Central memory CD4-positive, alpha-beta T cell (primary cell): ENCODE measurements around the gene KRT77.
"Not testable (repeated sequence)": the region's sequence is repeated elsewhere in the genome, so short reads cannot be mapped to it uniquely, and the experiment has no call there.

Source experiments
- DNase-seq: peaks from one replicate; pipeline ENCODE4 v3.0.0; 2022
- total RNA-seq, 3 experiments: gene quantifications; one replicate each; lab custom pipeline; 2026; lab: John Stamatoyannopoulos, UW

The KRT77 gene
- total RNA-seq: 0 to 0.05 (median 0) reads per million in 3 experiments

DNA sequence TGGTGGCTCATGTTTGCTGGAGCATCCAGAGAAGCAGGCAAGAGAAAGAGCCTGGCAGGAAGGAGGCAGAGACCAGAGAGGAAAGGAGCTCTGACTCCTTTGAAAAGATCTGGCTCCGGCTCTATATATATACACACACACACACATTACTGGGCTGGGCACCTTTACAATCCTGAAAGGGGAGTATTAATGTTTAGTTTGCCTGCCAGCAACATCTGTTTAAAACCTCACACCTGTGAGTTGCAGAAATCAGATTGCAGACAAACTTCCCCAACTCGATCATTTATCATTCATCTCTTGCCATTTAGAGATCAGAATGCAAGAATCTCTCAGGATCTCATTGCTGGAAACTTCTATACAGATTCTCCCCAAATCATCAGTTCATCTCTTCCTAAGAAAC, at the start of gene KRT77:
TSS of gene KRT77 (minus strand) at position 101 of the 400 bp plus-strand sequence. CDS start at position 11, 90 bp downstream.
- DNase-seq: no peak

DNA sequence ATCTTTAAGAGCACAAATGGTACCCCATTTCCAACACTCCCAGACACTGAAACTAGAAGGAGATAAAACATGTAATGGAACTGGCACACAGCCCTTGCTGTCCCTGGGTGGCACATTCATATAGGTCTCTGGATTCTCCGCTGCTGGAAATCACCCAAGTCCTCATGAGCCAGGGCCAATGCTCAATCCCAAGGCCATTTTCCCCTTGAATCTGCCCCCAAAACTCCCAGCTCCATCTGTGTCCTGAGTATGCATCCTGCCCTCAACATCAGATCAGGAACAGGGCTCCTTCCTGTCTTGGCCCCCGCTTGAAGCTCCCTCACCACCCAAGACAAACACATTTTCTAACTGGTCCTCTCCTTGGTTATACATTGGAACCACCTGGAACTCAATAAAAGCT, 49.2 kb upstream of the KRT77 start:
- DNase-seq: no peak

DNA sequence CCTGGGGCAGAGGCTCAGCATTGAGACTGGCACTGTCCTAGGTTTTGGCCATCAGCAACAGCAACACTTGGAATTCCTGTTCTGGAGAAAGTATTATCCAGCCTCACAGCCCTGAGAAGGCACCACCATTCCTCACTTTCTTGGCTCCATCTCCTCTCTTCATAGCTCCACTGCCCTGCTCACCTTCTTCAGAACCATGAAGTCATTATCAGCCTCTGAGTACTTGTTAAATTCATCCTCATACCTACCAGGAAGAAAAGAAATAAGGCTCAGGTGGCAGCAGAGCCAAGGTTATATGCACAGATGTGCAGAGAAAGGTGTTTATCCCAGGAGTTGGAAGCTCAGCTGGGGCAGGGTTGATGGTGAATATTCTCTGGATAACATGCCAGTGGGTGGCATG, 48.5 kb upstream of the KRT77 start:
- DNase-seq: no peak

DNA sequence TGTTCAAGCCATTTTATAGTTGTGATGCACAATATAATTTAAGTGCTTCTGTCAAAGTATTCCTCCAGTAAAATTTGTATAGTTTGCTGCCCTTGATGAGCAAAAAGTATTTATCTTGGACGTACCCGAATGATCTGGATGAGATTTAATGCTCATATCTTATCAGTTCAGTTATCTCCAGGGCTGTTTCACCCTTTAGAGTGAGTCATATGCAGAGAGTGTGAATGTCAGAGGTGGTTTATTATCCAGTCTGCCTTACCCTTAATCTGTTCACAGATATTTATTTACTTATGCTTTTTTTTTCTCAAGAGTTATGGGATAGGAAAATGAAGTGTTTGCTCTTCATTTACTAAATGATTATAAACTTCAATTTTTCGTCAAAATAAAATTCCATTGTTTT, 47.2 kb upstream of the KRT77 start:
- not testable (repeated sequence) for DNase-seq

DNA sequence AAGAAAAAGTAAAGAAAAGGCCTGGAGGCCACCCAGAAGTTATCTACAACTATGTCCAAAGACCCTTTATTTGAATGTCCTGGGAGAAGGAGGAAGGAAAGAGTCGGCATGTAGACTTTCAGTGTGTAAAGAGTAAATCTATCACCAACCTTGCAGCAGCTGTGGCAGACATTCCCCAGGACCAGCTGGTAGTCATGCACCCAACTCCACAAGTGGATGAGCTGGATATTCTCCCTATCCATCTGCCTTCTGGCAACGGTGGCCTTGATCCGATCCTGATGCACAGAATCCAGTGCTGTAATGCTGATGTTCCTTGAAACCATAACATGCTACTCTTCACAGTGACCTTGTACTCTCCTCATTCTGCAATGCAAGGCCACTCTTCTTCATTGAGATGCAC, 46.5 kb upstream of the KRT77 start:
- no peak for DNase-seq

DNA sequence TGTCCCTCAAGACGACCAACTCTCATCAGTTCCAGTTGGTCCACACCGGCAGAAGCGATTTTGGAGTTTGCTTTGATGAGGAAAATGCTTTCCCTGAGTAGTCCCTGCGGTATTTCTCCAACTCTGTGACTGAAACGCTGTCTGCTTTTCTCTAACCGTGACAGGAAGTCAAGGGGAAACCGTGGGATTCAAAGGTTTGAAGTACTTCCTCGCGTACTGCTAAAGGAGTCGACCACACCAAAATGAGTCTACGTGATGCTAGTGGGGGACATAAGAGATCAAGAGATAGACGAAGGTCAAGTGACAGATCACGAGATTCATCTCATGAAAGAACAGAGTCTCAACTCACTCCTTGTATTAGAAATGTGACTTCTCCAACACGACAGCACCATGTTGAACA, 45.3 kb upstream of the KRT77 start:
- DNase-seq: no peak

DNA sequence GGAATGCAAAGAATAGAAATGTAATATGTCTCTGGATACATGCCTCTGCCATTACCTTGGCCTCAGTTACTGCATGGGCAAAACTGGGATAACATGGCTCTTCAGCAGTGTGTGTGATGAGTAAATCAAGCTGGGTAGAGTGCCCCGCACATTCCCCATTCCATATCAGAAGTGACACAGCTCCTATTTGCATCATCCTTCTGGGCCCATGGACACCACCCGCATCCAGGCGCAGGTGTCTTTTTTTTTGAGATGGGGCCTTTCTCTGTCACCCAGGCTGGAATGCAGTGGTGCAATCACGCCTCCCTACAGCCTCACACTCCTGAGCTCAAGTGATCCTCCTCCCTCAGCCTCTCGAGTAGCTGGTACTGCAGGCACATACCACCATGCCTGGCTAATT, 42.2 kb upstream of the KRT77 start:
- DNase-seq: no peak

DNA sequence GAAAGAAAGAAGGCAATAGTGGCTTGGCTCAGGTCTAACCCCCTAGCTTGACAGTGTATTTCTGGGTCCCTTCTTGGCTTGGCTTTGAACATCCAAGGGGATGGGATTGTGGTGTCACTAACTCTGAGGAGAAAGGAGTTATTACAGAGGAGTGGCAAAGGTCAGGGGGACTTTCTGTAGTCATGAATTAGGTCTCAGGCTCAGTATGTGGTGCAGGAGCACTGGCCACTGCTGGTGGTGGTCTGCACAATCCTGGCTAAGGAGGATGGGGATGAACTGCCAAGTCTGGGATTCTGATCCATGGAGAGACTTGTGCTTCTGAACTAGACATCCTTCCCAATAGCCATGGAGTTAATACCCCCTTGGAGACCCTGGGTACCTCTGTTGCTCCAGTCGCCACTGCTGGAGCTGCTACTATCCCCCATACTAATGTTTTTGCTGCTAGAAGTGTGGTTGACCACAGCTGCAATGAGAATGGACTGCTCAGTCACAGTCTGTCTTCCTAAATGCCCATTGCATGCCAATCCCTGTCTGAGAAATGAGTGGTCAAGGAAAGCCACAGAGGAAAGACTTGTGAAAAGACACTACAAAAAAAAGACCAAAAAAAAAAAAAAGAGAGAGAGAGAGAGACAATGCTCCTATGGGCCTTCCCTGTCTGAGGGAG, 41.3 kb upstream of the KRT77 start:
- DNase-seq: no peak

DNA sequence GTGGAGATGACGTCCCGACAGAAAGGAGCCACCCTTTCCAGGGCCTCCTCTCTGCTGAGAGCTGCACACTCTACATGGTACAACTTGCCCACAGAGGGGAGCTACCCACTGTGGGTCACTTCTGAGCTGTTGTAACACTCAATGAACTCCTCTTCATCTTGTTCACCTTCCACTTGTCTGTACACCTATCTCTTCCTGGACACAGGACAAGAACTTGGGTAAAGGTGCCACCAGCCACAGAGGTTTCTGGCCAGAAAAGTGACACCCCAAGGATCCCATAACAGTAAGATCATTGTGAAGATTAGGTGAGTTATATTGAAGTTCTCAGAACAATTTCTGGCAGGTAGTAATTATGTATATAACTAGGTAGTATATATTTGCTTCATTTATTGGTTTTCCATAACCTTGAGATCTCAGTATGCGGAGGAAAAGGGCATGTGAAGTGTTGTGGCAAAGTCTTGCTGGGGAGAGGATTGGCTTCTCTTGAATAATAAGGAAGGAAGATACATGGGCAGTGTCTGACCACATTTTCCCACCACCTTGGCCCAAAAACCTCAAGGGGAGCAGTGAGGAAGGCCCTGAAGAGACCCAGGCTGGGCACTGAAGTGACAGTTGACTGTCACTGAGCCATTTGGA, 39.6 kb upstream of the KRT77 start:
- DNase-seq: no peak

DNA sequence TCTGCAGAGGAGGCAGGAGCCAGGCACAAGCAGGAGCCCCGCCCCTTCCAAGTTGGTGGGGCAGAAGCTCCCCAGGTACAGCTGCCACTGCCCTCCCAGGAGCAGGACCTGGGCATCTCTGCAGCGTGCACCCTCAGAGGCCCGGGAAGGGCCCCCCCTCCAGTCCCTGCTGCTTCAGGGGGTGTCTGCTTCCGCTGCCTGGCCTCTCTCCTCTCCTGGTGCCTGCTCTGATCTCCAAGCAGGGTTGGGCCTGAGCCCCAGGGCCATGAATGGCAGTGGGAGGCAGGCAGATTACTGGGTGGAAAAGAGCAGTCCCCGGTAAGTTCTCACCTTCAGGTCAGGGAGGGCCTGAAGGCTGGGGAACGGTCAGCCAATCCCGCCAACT, 38.9 kb upstream of the KRT77 start:
- DNase-seq: no peak

DNA sequence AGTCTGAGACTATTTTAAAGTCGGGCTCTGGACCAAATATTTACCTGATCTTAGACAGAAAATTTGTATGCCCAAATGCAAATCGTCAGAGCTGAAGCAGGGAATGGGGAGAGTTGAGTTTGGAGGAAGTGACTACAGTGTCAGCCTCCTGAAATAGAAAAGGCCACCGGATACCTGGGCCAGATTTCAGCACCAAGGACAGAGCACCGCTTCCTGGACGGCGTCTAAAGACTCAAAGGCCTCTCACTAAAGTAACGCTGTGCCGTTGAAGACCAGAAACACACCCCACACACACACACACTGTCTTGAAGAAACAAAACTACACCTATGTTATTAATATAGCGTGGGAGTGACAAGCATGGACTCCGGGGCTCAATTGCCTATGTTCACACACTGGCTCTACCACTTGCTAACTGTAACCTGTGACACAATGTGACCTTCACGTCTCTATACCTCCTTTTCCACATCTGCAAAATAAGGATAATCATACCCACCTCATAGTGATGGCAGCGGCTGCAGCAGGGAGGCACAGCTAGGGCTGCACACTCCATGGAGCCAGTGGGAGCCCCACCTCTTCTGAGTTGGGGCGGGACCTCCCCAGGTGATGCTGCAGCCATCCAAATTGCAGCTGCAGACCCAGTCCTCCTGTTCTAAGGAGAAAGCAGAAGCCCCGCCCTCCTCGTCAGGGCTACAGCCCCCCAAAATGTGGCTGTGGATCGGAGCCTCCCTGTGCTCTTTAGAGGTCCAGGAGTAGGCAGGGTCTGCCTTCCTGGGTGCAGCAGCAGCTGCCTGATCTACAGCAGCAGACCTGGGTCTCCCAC, 38.3 kb upstream of the KRT77 start:
- peak; percentile 27 for DNase-seq

DNA sequence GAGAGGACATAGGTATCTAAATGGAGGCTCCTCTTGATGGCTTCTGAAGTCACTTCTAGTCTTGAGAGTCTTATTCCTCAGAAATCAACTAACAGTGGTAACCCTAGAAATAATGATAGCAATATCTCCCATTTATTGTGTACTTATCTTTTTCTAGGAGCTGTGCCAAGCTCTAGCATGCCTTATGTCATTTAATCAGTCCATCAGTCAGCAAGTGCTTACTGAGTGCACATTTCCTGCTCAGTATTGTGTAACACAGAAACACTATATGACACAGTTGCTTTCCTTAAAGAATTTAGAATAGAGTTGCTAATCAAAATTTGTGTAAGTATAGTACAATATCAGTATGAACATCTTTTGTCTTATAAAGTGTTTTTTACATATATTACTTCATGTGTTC, 37.3 kb upstream of the KRT77 start:
- DNase-seq: no peak

DNA sequence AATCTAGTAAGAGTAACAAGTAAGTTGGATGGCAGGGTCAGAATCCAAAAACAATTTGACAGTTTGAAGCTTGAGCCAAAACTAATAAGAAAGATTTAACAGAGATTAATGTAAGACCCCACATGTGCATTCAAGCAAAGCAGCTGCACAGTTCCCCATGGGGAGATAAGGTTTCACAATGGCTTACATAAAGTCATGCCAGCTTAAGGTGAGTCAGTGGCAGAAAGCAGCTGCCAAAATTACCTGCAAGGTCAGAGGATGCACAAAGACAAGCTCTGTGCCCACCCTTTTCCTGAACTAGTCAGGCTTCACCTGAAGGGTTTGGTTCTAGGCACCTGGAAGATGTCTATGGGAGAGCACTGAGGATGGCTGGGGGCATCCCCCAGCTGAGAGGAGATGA, 36.6 kb upstream of the KRT77 start:
- no peak for DNase-seq

DNA sequence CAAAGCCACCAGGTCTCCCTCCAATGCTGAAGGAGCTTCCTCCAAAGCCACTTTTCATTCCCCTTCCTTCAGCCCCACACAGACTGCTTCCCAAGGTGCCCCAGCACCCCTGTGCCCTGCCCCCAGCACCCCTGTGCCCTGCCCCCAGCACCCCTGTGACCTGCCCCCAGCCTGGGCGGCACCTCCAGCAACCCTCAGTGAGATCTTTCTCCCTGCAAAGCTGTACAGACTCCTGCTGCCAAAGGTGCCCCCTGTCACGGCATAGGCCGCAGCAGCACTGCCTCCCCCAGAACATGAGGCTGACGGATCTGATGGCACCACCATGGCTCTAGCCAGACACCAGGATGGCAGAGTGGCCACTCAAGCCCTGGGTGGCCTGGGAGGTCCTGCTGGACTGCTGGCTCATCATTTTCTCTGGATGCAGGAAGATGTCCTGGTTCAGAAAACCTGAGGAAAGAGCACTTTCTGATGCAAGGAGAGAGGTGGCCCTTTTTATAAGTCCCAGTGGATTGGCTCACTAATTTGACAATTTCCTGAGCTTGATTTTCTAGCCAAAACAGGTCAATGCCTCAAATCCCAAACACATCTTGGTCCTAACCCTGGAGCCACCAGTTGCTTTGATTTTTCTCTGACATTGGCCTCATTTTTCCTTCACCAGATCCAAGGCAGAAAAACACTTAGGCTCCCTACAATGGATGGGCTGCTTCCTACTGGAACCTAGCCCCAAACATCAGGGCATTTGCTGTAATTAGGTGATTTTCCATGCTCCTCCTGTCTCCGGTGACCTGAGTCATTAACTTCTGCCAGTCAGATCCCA, 32.7 kb upstream of the KRT77 start:
- DNase-seq: no peak

DNA sequence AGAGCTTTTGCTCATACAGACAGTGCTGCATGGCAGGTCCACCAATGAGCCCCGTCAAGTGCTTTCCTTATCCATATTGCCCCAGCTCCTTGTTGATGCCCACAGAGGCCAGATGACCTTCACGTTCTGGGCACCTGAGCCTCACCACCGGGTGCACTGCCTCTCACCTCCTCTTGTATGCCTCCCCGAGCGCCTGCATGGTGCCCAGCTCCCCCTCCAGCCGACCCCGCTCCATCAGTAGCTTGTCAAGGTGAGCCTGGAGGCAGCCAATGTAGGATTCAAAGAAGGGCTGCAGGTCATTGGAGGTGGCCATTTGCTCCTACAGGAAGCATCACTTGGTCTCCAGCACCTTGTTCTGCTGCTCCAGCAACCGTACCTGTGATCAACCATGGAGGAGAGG, 31.8 kb upstream of the KRT77 start:
- DNase-seq: no peak

DNA sequence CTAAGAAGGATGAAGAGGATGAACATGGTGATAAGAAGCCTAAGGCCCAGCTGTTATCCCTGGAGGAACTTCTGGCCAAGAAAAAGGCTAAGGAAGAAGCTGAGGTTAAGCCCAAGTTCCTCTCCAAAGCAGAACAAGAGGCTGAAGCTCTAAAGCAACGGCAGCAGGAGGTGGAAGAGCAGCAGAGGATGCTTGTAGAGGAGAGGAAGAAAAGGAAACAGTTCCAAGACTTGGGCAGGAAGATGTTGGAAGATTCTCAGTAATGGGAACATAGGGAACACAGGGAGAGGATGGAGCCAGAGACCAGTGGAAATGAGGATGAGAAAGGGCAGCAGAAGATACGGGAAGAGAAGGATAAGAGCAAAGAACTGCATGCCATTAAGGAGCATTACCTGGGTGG, 27.5 kb upstream of the KRT77 start:
- no peak for DNase-seq

DNA sequence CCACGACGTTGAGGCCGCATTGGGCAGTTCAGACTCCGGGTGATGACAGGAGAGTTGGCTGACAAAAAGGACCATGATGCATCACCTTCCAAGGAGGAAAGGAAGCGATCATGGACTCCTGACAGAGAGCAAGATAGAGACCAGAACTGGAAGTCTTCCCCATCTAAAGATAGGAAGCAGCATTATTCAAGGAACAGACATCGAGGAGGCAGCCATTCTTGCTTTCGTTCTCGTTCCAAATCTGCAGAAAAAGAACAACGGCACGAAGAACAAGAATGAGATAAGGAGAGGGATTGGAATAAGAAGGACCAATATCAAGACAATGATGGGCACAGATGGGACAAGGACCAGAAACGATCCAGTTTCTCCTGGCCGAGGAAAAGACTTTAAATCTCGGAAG, 27.1 kb upstream of the KRT77 start:
- DNase-seq: no peak

DNA sequence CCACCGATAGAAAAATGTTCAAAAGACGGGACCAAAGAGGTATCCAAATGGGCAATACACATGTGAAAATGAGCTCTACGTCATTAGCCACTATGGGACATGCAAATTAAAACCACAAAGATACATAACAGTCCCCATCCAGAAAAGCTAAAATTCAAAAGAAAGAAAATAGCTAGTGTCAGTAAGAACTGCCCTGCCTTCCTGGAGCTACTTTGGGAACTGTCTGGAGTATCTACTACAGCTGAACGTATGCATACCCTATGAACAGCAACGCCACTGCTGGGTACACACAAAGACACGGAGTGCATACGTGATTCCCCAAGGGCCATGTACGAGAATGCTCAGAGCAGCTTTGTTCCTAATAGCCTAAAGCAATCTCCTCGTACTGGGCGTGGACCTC, 25.8 kb upstream of the KRT77 start:
- no peak for DNase-seq

DNA sequence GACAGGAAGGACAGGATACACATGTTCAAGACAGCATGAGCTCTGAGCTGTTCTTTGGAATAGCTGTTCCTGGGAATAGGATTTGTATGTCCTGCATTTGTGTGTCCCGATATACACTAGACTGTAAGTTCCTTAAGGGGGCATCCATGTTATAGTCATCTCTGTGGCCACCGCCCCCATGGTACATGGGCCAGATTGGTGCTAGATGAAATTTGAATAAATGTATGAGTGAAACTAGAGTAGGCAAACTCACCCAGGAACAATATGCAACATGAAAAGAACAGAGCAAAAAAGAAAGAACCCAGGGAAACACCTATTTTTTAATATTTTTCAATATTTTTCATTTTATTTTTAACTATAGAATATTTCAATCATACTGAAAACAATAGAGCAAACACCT, 25.1 kb upstream of the KRT77 start:
- no peak for DNase-seq

DNA sequence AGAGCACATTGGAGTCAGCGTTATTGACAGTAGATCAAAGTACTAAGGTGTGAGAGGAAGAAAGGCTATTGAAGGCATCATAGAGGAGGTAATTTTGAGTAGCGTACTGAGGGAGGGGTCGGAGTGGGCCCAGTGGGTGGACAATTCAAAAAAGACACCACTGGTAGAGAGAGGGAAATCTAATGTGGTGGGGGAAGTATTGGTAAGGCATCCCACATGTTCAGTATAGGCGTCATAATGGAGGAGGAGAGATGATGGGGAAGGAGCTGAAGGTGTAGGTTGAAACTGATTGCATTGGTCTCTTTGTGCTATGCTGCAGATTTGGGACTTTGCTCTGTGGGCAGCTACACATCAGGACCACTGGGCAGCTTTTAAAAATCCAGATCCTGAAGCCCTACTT, 23.7 kb upstream of the KRT77 start:
- DNase-seq: no peak

DNA sequence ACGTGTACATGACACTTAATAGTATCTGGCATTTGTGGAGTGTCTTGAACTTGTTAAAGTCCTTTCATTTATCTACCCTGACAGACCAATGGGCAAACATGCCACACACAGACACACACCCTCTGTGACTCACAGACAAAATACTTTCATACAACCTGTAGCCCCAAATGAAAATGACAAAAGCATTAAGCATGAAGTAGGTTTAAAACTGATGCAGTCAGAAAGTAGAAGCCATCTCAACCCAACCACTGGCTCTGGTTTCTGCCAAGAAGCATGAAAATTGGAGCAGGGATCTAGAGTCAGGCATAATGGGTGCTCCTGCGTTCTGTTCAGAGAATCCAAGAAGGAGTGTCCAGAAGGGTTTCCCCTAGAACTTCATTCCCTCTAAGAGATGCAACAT, 23.1 kb upstream of the KRT77 start:
- no peak for DNase-seq

DNA sequence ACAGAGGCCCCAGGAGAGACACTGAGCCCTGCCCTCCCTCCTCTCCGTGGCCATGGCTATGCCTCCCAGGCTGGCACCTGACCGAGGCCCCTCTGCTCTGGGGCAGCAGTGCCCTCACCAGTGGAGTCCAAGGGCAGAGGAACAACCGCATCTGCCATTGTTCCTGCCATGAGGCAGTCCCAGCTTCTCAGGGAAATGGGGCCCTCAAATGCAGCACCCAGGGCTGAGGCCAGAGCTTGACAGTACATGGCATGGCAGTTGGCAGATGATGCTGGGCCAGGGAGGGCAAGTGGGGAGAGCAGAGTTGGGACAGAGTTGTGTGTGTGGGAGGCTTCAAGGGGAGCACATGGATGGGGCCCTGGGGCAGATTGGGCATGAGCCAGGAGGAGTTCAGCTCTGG, 21.1 kb upstream of the KRT77 start:
- DNase-seq: no peak

DNA sequence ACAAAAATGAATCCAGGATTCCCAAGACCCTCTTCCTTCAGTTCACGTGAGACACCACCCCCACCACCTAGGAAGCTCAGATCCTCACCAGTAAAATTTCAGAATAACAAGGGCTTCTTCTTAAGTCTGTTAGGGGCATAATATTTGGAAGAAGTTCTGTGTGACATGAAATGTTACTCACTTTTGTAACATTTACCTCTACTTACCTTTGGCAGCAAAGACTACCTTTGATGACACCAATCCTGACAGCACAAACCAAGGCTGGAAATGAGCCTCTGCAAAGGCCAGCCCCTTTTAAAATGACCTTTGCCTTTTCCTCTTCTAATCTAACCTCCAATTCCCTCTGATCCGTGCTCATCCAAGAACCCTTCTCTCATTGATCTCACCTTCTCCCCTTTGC, 19.4 kb upstream of the KRT77 start:
- DNase-seq: no peak
